ENCODE data around the gene SS18L1. TPM values are rescaled to one million over a fixed set of nuclear protein-coding genes. Genes with fewer than 3 reads are reported as not detected.

SS18L1 gene
- total RNA-seq, 4 donors from 2014 or later = 12.4 to 23.1 (median 13.7) TPM

DNA sequence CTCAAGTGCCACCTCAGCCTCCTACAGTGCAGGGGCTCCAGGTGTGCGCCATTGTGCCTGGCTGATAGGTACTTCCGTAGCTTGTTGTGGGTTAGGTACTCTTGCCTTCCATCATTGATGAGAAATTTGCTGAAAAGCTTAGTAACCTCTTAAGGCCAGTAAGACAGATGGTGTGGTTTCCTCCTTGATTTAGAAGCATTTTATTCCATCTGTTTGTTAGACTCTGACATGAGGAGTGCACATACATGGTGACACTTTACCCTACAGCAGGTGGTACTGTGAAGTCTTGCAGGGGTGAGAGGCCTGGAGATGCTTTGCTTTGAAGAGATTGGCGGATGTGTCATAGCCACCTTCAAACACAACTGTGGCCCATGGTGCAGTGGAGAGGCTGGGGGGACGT is 24.5 kb downstream of the SS18L1 start:
- no peaks in the 10 kb centered on the region for H3K4me1 ChIP-seq
- no peaks in the 10 kb centered on the region for H3K9me3 ChIP-seq
- H3K27me3 ChIP-seq = no peaks in the 10 kb centered on the region
- TF ChIP-seq POLR2A (IDR thresholded peaks at IDR 0.05) (no peak), EP300 (IDR thresholded peaks at IDR 0.05) (no peak)
- TF ChIP-seq, protein P1, sequence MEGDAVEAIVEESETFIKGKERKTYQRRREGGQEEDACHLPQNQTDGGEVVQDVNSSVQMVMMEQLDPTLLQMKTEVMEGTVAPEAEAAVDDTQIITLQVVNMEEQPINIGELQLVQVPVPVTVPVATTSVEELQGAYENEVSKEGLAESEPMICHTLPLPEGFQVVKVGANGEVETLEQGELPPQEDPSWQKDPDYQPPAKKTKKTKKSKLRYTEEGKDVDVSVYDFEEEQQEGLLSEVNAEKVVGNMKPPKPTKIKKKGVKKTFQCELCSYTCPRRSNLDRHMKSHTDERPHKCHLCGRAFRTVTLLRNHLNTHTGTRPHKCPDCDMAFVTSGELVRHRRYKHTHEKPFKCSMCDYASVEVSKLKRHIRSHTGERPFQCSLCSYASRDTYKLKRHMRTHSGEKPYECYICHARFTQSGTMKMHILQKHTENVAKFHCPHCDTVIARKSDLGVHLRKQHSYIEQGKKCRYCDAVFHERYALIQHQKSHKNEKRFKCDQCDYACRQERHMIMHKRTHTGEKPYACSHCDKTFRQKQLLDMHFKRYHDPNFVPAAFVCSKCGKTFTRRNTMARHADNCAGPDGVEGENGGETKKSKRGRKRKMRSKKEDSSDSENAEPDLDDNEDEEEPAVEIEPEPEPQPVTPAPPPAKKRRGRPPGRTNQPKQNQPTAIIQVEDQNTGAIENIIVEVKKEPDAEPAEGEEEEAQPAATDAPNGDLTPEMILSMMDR (IDR thresholded peaks at IDR 0.05) = no peak
- DNase-seq (ENCODE audit: low spot score in 2 of 2) = no peak
- WGBS, 2 donors = 88 to 92% methylated on average over 4 of the region's 4 CpGs
- H3K36me3 ChIP-seq = peaks cover 2 to 83% (median 8%) of the 10 kb centered on the region in 3 donors
- no peak overlapping the region for H3K27ac ChIP-seq
- no peak overlapping the region for H3K4me3 ChIP-seq

- Histone ChIP-seq H3K4me1 (no peaks in the 10 kb centered on the region), H3K9me3 (no peaks in the 10 kb centered on the region), H3K27me3 (no peaks in the 10 kb centered on the region), H3K36me3 (peaks cover 2 to 83% (median 6%) of the 10 kb centered on the region in 3 donors), H3K27ac (no peak overlapping the region), H3K4me3 (no peak overlapping the region)
- TF ChIP-seq, protein P1 (IDR thresholded peaks at IDR 0.05) = no peak
- no peak for TF ChIP-seq POLR2A (IDR thresholded peaks at IDR 0.05)
- TF ChIP-seq EP300 (IDR thresholded peaks at IDR 0.05) = no peak
- 87 to 96% methylated on average over 23 of the region's 23 CpGs for WGBS, 2 donors
- DNase-seq (ENCODE audit: low spot score in 2 of 2) = no peak
These were observed 25.4 kb downstream of the SS18L1 start for GRCh38 chr20:62168890-62169435.

- WGBS, 2 donors = 91 to 96% methylated on average over 9 of the region's 9 CpGs
- Histone ChIP-seq H3K9me3 (no peaks in the 10 kb centered on the region), H3K4me1 (no peaks in the 10 kb centered on the region), H3K4me3 (no peak overlapping the region), H3K27me3 (no peaks in the 10 kb centered on the region), H3K36me3 (peaks cover 0 to 83% (median 2%) of the 10 kb centered on the region in 3 donors), H3K27ac (no peak overlapping the region)
- no peak for DNase-seq (ENCODE audit: low spot score in 2 of 2)
- no peak for TF ChIP-seq POLR2A (IDR thresholded peaks at IDR 0.05)
- TF ChIP-seq, protein P1 (IDR thresholded peaks at IDR 0.05) = no peak
- TF ChIP-seq EP300 (IDR thresholded peaks at IDR 0.05) = no peak
These were observed 27.0 kb downstream of the SS18L1 start for GRCh38 chr20:62170536-62170935.

GRCh38 chr20:62171245-62171644 is 27.7 kb downstream of the SS18L1 start:
- DNase-seq (ENCODE audit: low spot score in 2 of 2) = no peak
- TF ChIP-seq, protein P1 (IDR thresholded peaks at IDR 0.05) = no peak
- TF ChIP-seq POLR2A (IDR thresholded peaks at IDR 0.05) (no peak), EP300 (IDR thresholded peaks at IDR 0.05) (no peak)
- H3K27ac ChIP-seq = no peak overlapping the region
- H3K27me3 ChIP-seq = no peaks in the 10 kb centered on the region
- no peaks in the 10 kb centered on the region for H3K4me1 ChIP-seq
- no peak overlapping the region for H3K4me3 ChIP-seq
- H3K9me3 ChIP-seq = no peaks in the 10 kb centered on the region
- 76 to 84% methylated on average over 8 of the region's 8 CpGs for WGBS, 2 donors
- peaks cover 0 to 83% (median 0%) of the 10 kb centered on the region in 3 donors for H3K36me3 ChIP-seq

- Histone ChIP-seq H3K27ac (no peak overlapping the region), H3K4me3 (no peak overlapping the region), H3K4me1 (no peaks in the 10 kb centered on the region), H3K9me3 (no peaks in the 10 kb centered on the region), H3K27me3 (no peaks in the 10 kb centered on the region), H3K36me3 (peaks cover 0 to 81% (median 0%) of the 10 kb centered on the region in 3 donors)
- TF ChIP-seq EP300 (IDR thresholded peaks at IDR 0.05) (no peak), POLR2A (IDR thresholded peaks at IDR 0.05) (no peak)
- TF ChIP-seq, protein P1 (IDR thresholded peaks at IDR 0.05) = no peak
- DNase-seq (ENCODE audit: low spot score in 2 of 2) = no peak
- WGBS, 2 donors = 89 to 97% methylated on average over 13 to 18 of the region's 18 CpGs
These were observed 29.1 kb downstream of the SS18L1 start for GRCh38 chr20:62172666-62173065.
